Trophoblast cell (in vitro differentiated cells and primary cell): ENCODE measurements around the gene FBXO42.

Experiments used
- DNase-seq, 2 donors: peaks; one replicate each; pipeline ENCODE4 v3.0.0-alpha.2; 2016
- H2AFZ ChIP-seq: 2 replicates; pipeline ENCODE4 v1.6.1; 2013; ENCODE audit warnings: low read length, moderate library complexity, mild to moderate bottlenecking; ENCODE audit not compliant: insufficient read depth, poor library complexity
- H2AK5ac ChIP-seq: 2 replicates; pipeline ENCODE4 v1.6.1; 2013; ENCODE audit warnings: mild to moderate bottlenecking, low read length
- H2BK120ac ChIP-seq: 2 replicates; pipeline ENCODE4 v1.6.1; 2013; ENCODE audit warnings: low read length, mild to moderate bottlenecking, moderate library complexity; ENCODE audit not compliant: insufficient read depth, poor library complexity
- H2BK12ac ChIP-seq: 2 replicates; pipeline ENCODE4 v1.6.1; 2013; ENCODE audit warnings: mild to moderate bottlenecking, low read length, moderate library complexity
- H2BK5ac ChIP-seq: 2 replicates; pipeline ENCODE4 v1.6.1; 2013; ENCODE audit warnings: low read length, low read depth, moderate library complexity, mild to moderate bottlenecking; ENCODE audit not compliant: poor library complexity
- H3K14ac ChIP-seq: 2 replicates; pipeline ENCODE4 v1.6.1; 2013; ENCODE audit warnings: mild to moderate bottlenecking, low read length
- H3K18ac ChIP-seq: 2 replicates; pipeline ENCODE4 v1.6.1; 2013; ENCODE audit warnings: mild to moderate bottlenecking, low read length
- H3K23ac ChIP-seq: 2 replicates; pipeline ENCODE4 v1.6.1; 2013; ENCODE audit warnings: low read length
- H3K27ac ChIP-seq: 2 replicates; pipeline ENCODE4 v1.5.1; 2013; ENCODE audit warnings: low read depth, mild to moderate bottlenecking, inconsistent platforms, low read length, moderate library complexity
- H3K27me3 ChIP-seq: 2 replicates; pipeline ENCODE4 v1.6.1; 2013; ENCODE audit warnings: inconsistent platforms, mild to moderate bottlenecking, low read length, moderate library complexity; ENCODE audit not compliant: insufficient read depth
- H3K36me3 ChIP-seq, 2 experiments: 1 replicate in 1 of 2; 2 replicates in 1 of 2; pipeline ENCODE4 v1.6.1; 2013; ENCODE audit warnings: low read length in 2 of 2, mild to moderate bottlenecking in 2 of 2, moderate library complexity in 1 of 2; ENCODE audit not compliant: insufficient read depth in 2 of 2, control insufficient read depth in 1 of 2
- H3K4ac ChIP-seq: 2 replicates; pipeline ENCODE4 v1.6.1; 2013; ENCODE audit warnings: low read depth, mild to moderate bottlenecking, low read length, moderate library complexity
- H3K4me1 ChIP-seq, 2 experiments: 1 replicate in 1 of 2; 2 replicates in 1 of 2; pipeline ENCODE4 v1.6.1; 2013; ENCODE audit warnings: low read length in 2 of 2, mild to moderate bottlenecking in 2 of 2, moderate library complexity in 1 of 2; ENCODE audit not compliant: insufficient read depth in 2 of 2, control insufficient read depth in 1 of 2
- H3K4me2 ChIP-seq: 2 replicates; pipeline ENCODE4 v1.6.1; 2013; ENCODE audit warnings: inconsistent platforms, mild to moderate bottlenecking, low read length, moderate library complexity
- H3K4me3 ChIP-seq: 2 replicates; pipeline ENCODE4 v1.5.1; 2013; ENCODE audit warnings: mild to moderate bottlenecking, low read depth, low read length, inconsistent platforms
- H3K79me1 ChIP-seq: one replicate; pipeline ENCODE4 v1.6.1; 2013; ENCODE audit warnings: low read length
- H3K79me2 ChIP-seq: 2 replicates; pipeline ENCODE4 v1.6.1; 2013; ENCODE audit warnings: low read length, mild to moderate bottlenecking; ENCODE audit not compliant: control insufficient read depth, insufficient read depth, poor library complexity
- H3K9ac ChIP-seq: 2 replicates; pipeline ENCODE4 v1.6.1; 2013; ENCODE audit warnings: mild to moderate bottlenecking, low read length
- H3K9me3 ChIP-seq: 2 replicates; pipeline ENCODE4 v1.6.1; 2013; ENCODE audit warnings: low read depth, mild to moderate bottlenecking, control low read depth, inconsistent platforms, low read length; ENCODE audit not compliant: insufficient read depth
- H4K12ac ChIP-seq: 2 replicates; pipeline ENCODE4 v1.6.1; 2013; ENCODE audit warnings: low read depth, mild to moderate bottlenecking, low read length, moderate library complexity
- H4K8ac ChIP-seq: 2 replicates; pipeline ENCODE4 v1.6.1; 2013; ENCODE audit warnings: low read depth, mild to moderate bottlenecking, low read length, moderate library complexity
- H4K91ac ChIP-seq: one replicate; pipeline ENCODE4 v1.6.1; 2013; ENCODE audit warnings: low read depth, mild to moderate bottlenecking, low read length, moderate library complexity
- WGBS: extraction: QIAGEN DNeasy Blood & Tissue Kit; methylation state at CpG from one replicate; pipeline ENCODE4 v1.1.7; 2013; ENCODE audit warnings: missing lambda C conversion rate; ENCODE audit not compliant: insufficient read length, insufficient coverage; ENCODE audit errors: extremely low coverage; 5-methylcytosine and 5-hydroxymethylcytosine counted together

FBXO42 gene

GRCh38 chr1:16374266-16374665 lies 22.0 kb upstream of the FBXO42 start:
- Histone ChIP-seq H2AK5ac (no peak overlapping the region), H3K4me2 (no peak overlapping the region), H3K4me3 (no peak overlapping the region), H3K9me3 (no peaks in the 10 kb centered on the region), H3K27me3 (no peaks in the 10 kb centered on the region), H4K12ac (no peak overlapping the region), H3K14ac (no peak overlapping the region), H3K9ac (no peak overlapping the region), H4K91ac (no peak overlapping the region), H2AFZ (no peak overlapping the region), H3K4ac (no peak overlapping the region), H3K18ac (no peak overlapping the region), H3K4me1 (peaks cover 17 to 26% of the 10 kb centered on the region in 2 experiments), H3K79me2 (peaks cover 14% of the 10 kb centered on the region), H3K79me1 (no peaks in the 10 kb centered on the region), H2BK5ac (no peak overlapping the region), H3K23ac (no peak overlapping the region), H2BK120ac (no peak overlapping the region), H3K27ac (no peak overlapping the region), H3K36me3 (peaks cover 0 to 2% of the 10 kb centered on the region in 2 experiments), H2BK12ac (no peak overlapping the region), H4K8ac (no peak overlapping the region)
- no CpG with 5 or more reads among the region's 3 CpGs for WGBS
- DNase-seq, result no peak

GRCh38 chr1:16372535-16373285 lies 20.4 kb upstream of the FBXO42 start:
- WGBS, result no CpG with 5 or more reads among the region's 3 CpGs
- H3K14ac ChIP-seq, result no peak overlapping the region

GRCh38 chr1:16371725-16372124 lies 19.4 kb upstream of the FBXO42 start:
- Histone ChIP-seq H3K27ac (peak overlapping the region; percentile 6), H3K4me1 (peaks cover 8 to 21% of the 10 kb centered on the region in 2 experiments), H3K4ac (peak overlapping the region; percentile 52), H3K4me3 (no peak overlapping the region), H3K79me1 (peaks cover 9% of the 10 kb centered on the region), H3K4me2 (no peak overlapping the region), H3K79me2 (peaks cover 19% of the 10 kb centered on the region), H4K12ac (no peak overlapping the region), H3K14ac (no peak overlapping the region), H4K8ac (no peak overlapping the region), H2BK12ac (no peak overlapping the region), H3K36me3 (peaks cover 0 to 2% of the 10 kb centered on the region in 2 experiments), H3K9me3 (no peaks in the 10 kb centered on the region), H4K91ac (no peak overlapping the region), H2AK5ac (no peak overlapping the region), H2AFZ (no peak overlapping the region), H3K23ac (no peak overlapping the region), H2BK120ac (no peak overlapping the region), H3K9ac (no peak overlapping the region), H3K27me3 (no peaks in the 10 kb centered on the region), H3K18ac (no peak overlapping the region), H2BK5ac (no peak overlapping the region)
- WGBS, result no CpG with 5 or more reads among the region's 5 CpGs
- DNase-seq, result peak; percentile 31 to 70

More at GRCh38 chr1:16372535-16373285, 20.4 kb upstream of the FBXO42 start:
- Histone ChIP-seq H2BK5ac (no peak overlapping the region), H3K36me3 (peaks cover 0 to 2% of the 10 kb centered on the region in 2 experiments), H3K27ac (no peak overlapping the region), H4K8ac (no peak overlapping the region), H4K91ac (no peak overlapping the region), H3K4me1 (peaks cover 8 to 25% of the 10 kb centered on the region in 2 experiments), H3K9me3 (no peaks in the 10 kb centered on the region), H3K27me3 (no peaks in the 10 kb centered on the region), H2BK120ac (no peak overlapping the region), H4K12ac (no peak overlapping the region), H2BK12ac (no peak overlapping the region), H3K9ac (no peak overlapping the region), H2AFZ (no peak overlapping the region), H3K79me2 (peaks cover 17% of the 10 kb centered on the region), H2AK5ac (no peak overlapping the region), H3K4me2 (no peak overlapping the region), H3K23ac (no peak overlapping the region), H3K18ac (no peak overlapping the region), H3K4ac (peak overlapping the region; percentile 42), H3K4me3 (no peak overlapping the region), H3K79me1 (peaks cover 2% of the 10 kb centered on the region)
- no peak for DNase-seq

- peaks cover 19% of the 10 kb centered on the region for H3K79me2 ChIP-seq
- no peak overlapping the region for H3K27ac ChIP-seq
These were observed 17.5 kb upstream of the FBXO42 start for GRCh38 chr1:16369821-16370220.

More at GRCh38 chr1:16369821-16370220, 17.5 kb upstream of the FBXO42 start:
- no peak overlapping the region for H2BK12ac ChIP-seq
- H3K4ac ChIP-seq, result peak overlapping the region; percentile 88
- H2BK5ac ChIP-seq, result no peak overlapping the region
- H3K9ac ChIP-seq, result no peak overlapping the region
- H2AK5ac ChIP-seq, result no peak overlapping the region
- no peaks in the 10 kb centered on the region for H3K27me3 ChIP-seq
- no peaks in the 10 kb centered on the region for H3K9me3 ChIP-seq
- H3K4me2 ChIP-seq, result no peak overlapping the region
- no peak overlapping the region for H3K23ac ChIP-seq
- no peak overlapping the region for H4K12ac ChIP-seq
- no peak overlapping the region for H3K4me3 ChIP-seq
- peaks cover 9% of the 10 kb centered on the region for H3K79me1 ChIP-seq
- H4K8ac ChIP-seq, result no peak overlapping the region
- WGBS, result no CpG with 5 or more reads among the region's 4 CpGs
- H4K91ac ChIP-seq, result no peak overlapping the region
- peaks cover 0 to 2% of the 10 kb centered on the region in 2 experiments for H3K36me3 ChIP-seq
- peaks cover 5 to 11% of the 10 kb centered on the region in 2 experiments for H3K4me1 ChIP-seq
- H3K18ac ChIP-seq, result no peak overlapping the region
- no peak overlapping the region for H2AFZ ChIP-seq
- DNase-seq, result no peak
- H2BK120ac ChIP-seq, result no peak overlapping the region
- no peak overlapping the region for H3K14ac ChIP-seq
